ENCODE data around the gene KCNJ8.

The KCNJ8 gene

GRCh38 chr12:21773263-21773741 lies 1.2 kb downstream of the KCNJ8 start:
- Histone ChIP-seq H3K27ac (ENCODE audit: low read depth, low read length) (no peak overlapping the region), H3K4me2 (ENCODE audit: low read length) (no peak overlapping the region), H3K9me2 (replicated peaks; ENCODE audit: control insufficient read depth, low read length) (no peaks in the 10 kb centered on the region), H3K9me3 (ENCODE audit: control insufficient read depth, insufficient read depth, low read length) (no peaks in the 10 kb centered on the region), H3K36me3 (ENCODE audit: control insufficient read depth, low read length) (no peaks in the 10 kb centered on the region), H3K79me2 (ENCODE audit: control insufficient read depth, low read length) (no peaks in the 10 kb centered on the region), H4K20me1 (ENCODE audit: control insufficient read depth, insufficient read depth, low read depth, low read length) (no peaks in the 10 kb centered on the region), H3F3A (ENCODE audit: control insufficient read depth, insufficient read depth) (no peaks in the 10 kb centered on the region), H3K27me3 (ENCODE audit: control insufficient read depth, low read length) (no peaks in the 10 kb centered on the region), H3K4me1 (ENCODE audit: control insufficient read depth, low read length) (no peaks in the 10 kb centered on the region), H3K4me3 (ENCODE audit: low read length) (no peak overlapping the region)
- TF ChIP-seq EZH2phosphoT487 (IDR thresholded peaks at IDR 0.05; ENCODE audit: borderline replicate concordance, low read length) (no peak), CTCF (IDR thresholded peaks at IDR 0.05; ENCODE audit: low read depth, low read length, poor library complexity, severe bottlenecking) (peak; percentile 26)

GRCh38 chr12:21771311-21771710 lies 3.2 kb downstream of the KCNJ8 start:
- Histone ChIP-seq H3K4me1 (ENCODE audit: control insufficient read depth, low read length) (no peaks in the 10 kb centered on the region), H3K79me2 (ENCODE audit: control insufficient read depth, low read length) (no peaks in the 10 kb centered on the region), H3K9me3 (ENCODE audit: control insufficient read depth, insufficient read depth, low read length) (no peaks in the 10 kb centered on the region), H3K4me2 (ENCODE audit: low read length) (no peak overlapping the region), H4K20me1 (ENCODE audit: control insufficient read depth, insufficient read depth, low read depth, low read length) (no peaks in the 10 kb centered on the region), H3K27ac (ENCODE audit: low read depth, low read length) (no peak overlapping the region), H3K9me2 (replicated peaks; ENCODE audit: control insufficient read depth, low read length) (no peaks in the 10 kb centered on the region), H3F3A (ENCODE audit: control insufficient read depth, insufficient read depth) (no peaks in the 10 kb centered on the region), H3K4me3 (ENCODE audit: low read length) (no peak overlapping the region), H3K36me3 (ENCODE audit: control insufficient read depth, low read length) (no peaks in the 10 kb centered on the region), H3K27me3 (ENCODE audit: control insufficient read depth, low read length) (no peaks in the 10 kb centered on the region)
- TF ChIP-seq CTCF (IDR thresholded peaks at IDR 0.05; ENCODE audit: low read depth, low read length, poor library complexity, severe bottlenecking) = no peak

GRCh38 chr12:21769307-21769706 lies 5.2 kb downstream of the KCNJ8 start:
- Histone ChIP-seq H3K36me3 (ENCODE audit: control insufficient read depth, low read length) (no peaks in the 10 kb centered on the region), H3K4me3 (ENCODE audit: low read length) (no peak overlapping the region), H3K9me2 (replicated peaks; ENCODE audit: control insufficient read depth, low read length) (no peaks in the 10 kb centered on the region), H3K4me1 (ENCODE audit: control insufficient read depth, low read length) (no peaks in the 10 kb centered on the region), H3K79me2 (ENCODE audit: control insufficient read depth, low read length) (no peaks in the 10 kb centered on the region), H3K9me3 (ENCODE audit: control insufficient read depth, insufficient read depth, low read length) (no peaks in the 10 kb centered on the region), H3K27me3 (ENCODE audit: control insufficient read depth, low read length) (no peaks in the 10 kb centered on the region), H4K20me1 (ENCODE audit: control insufficient read depth, insufficient read depth, low read depth, low read length) (no peaks in the 10 kb centered on the region), H3K4me2 (ENCODE audit: low read length) (no peak overlapping the region), H3K27ac (ENCODE audit: low read depth, low read length) (no peak overlapping the region), H3F3A (ENCODE audit: control insufficient read depth, insufficient read depth) (no peaks in the 10 kb centered on the region)
- TF ChIP-seq EZH2phosphoT487 (IDR thresholded peaks at IDR 0.05; ENCODE audit: borderline replicate concordance, low read length) (no peak), CTCF (IDR thresholded peaks at IDR 0.05; ENCODE audit: low read depth, low read length, poor library complexity, severe bottlenecking) (no peak)

GRCh38 chr12:21766403-21766802 lies 8.1 kb downstream of the KCNJ8 start:
- no peaks in the 10 kb centered on the region for H4K20me1 ChIP-seq (ENCODE audit: control insufficient read depth, insufficient read depth, low read depth, low read length)
- TF ChIP-seq CTCF (IDR thresholded peaks at IDR 0.05; ENCODE audit: low read depth, low read length, poor library complexity, severe bottlenecking) = no peak
- TF ChIP-seq EZH2phosphoT487 (IDR thresholded peaks at IDR 0.05; ENCODE audit: borderline replicate concordance, low read length) = no peak
- no peaks in the 10 kb centered on the region for H3K79me2 ChIP-seq (ENCODE audit: control insufficient read depth, low read length)
- H3K27me3 ChIP-seq (ENCODE audit: control insufficient read depth, low read length) = no peaks in the 10 kb centered on the region
- H3K27ac ChIP-seq (ENCODE audit: low read depth, low read length) = no peak overlapping the region
- no peak overlapping the region for H3K4me2 ChIP-seq (ENCODE audit: low read length)
- no peak overlapping the region for H3K4me3 ChIP-seq (ENCODE audit: low read length)
- H3F3A ChIP-seq (ENCODE audit: control insufficient read depth, insufficient read depth) = no peaks in the 10 kb centered on the region
- H3K4me1 ChIP-seq (ENCODE audit: control insufficient read depth, low read length) = no peaks in the 10 kb centered on the region
- no peaks in the 10 kb centered on the region for H3K9me2 ChIP-seq (replicated peaks; ENCODE audit: control insufficient read depth, low read length)
- H3K36me3 ChIP-seq (ENCODE audit: control insufficient read depth, low read length) = no peaks in the 10 kb centered on the region
- H3K9me3 ChIP-seq (ENCODE audit: control insufficient read depth, insufficient read depth, low read length) = no peaks in the 10 kb centered on the region
